HG03135 (cell line): ENCODE data around the gene AKR1B15.

ENCODE experiments used
- ATAC-seq: cut with Tn5 transposase; IDR thresholded peaks from one replicate; pipeline ENCODE4 v1.9.1; 2021; ENCODE audit warnings: mild to moderate bottlenecking, moderate library complexity; ENCODE audit not compliant: unreplicated experiment

Gene AKR1B15

DNA sequence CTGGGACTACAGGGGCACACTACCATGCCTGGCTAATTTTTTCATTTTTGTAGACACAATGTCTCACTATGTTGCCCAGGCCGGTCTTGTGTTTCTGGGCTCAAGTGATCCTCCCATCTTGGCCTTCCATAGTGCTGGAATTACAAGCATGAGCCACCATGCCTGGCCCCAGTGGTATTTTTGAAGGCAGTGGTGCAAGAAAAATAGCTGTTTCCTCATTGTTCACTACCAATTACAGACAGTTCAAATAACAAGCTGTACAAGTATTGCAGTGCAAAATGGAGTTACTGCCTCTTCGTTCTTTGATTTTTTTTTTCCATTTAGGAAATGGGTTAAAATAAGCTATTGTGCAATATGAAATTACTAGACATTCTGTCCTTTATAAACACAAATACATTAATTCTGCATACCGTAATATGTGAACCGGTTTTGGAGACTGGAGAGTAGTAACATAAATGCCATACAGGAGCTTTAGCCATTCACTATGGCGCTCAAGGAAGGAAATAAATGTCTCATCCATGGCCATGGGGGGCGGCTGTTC, 62.8 kb downstream of the AKR1B15 start:
- no peak for ATAC-seq

DNA sequence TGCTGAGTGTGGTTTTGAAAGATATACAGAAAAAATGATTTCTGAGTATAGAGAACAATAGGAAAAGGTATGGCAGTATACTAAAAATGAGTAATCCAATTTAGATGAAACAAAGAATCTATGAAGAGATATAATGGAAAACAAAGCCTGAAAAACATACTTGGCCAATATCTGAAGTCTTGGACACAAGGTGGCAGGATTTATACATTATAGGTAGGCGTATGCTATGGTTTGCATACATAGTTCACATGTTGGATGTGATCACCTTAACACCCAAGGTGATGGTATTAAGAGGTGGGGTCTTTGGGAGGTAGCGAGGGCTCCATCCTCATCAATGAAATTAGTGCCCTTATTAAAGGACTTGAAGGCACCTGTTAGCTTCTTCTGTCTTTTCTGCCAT, 63.3 kb downstream of the AKR1B15 start:
- ATAC-seq, result no peak

DNA sequence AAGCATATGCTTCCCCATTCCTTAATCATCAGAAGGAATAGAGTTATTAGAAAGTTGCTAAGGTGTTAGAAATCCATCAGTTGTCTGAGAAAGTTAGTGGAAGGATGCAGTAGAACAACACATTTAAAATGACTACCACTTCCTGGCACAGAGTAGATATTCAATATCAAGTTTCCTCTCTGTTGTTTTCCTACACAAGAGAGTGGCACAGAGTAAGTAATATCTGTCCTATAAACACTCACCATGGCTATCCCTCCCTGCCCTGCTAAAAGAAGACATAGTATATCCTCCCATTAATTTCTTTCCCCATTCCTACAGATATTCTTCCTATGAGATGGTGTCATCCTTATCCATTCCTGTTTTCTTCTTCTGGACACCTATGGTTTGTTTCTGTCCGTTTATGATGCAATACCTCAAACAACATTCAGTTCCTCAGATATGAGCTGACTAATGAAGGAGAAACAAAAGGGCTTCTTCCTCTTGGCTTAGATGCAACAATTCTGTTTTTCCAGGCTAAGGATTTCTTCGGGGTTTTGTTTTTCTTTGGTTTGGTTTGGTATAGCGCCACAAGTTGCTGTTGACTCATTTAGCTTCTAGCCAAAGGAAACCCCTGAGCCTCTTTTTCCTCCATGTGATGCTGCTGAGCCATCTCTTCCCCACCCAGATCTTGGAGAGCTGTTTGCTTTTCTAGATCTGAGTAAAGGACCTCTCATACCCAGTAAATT, 64.9 kb downstream of the AKR1B15 start:
- no peak for ATAC-seq

DNA sequence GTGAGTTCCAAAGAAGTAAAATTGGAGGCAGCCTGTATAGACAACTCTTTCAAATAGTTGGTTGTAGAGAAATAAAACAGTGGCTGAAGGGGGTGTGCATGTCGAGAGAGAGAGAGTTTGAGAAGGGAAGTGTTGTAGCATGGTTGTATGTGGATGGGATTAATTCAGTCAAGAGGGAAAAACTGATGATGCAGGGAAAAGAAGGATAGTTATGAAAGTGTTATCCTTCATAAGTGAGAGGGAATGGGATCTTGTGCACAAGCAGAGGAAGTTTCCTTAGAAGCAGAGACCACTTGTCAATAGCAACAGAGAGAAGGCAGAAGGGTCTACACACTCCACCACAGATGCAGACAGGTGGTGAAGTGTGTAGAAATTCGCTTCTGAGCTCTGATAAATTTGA, 67.7 kb downstream of the AKR1B15 start:
- no peak for ATAC-seq

DNA sequence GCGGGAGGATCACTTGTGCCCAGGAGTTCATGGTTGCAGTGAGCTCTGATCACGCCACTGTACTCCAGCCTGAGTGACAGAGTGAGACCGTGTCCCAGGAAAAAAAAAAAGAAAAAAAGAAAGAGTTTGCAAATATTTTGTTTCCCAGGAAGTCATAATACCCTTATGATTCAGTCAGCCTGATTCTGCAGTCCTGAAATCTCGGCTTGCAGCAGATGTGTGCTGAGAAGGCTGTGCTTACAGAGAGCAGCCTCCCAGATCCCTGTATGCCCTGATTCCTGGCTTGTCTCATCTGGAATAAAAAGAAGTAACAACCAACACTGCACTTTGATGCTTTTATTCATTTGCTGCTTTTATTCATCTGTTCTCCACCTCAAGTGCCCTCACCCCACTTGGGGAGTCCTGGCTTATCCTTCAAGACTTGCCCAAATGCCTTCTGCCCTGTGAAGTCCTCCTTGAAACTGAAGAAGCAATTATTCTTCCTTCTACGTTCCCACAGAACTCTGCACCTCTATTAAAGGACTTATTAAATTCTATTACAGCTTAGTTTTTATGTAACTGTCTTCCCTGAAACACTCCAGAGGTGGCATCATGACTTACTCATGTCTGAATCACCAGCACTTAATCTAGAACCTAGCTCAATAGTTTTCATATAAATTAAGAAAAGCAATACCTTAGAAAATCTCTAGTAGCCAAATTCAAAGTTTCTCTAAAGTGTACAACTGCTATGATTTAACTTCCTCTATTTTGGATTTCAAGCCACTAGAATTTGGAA, 70.0 kb downstream of the AKR1B15 start:
- ATAC-seq, result no peak

DNA sequence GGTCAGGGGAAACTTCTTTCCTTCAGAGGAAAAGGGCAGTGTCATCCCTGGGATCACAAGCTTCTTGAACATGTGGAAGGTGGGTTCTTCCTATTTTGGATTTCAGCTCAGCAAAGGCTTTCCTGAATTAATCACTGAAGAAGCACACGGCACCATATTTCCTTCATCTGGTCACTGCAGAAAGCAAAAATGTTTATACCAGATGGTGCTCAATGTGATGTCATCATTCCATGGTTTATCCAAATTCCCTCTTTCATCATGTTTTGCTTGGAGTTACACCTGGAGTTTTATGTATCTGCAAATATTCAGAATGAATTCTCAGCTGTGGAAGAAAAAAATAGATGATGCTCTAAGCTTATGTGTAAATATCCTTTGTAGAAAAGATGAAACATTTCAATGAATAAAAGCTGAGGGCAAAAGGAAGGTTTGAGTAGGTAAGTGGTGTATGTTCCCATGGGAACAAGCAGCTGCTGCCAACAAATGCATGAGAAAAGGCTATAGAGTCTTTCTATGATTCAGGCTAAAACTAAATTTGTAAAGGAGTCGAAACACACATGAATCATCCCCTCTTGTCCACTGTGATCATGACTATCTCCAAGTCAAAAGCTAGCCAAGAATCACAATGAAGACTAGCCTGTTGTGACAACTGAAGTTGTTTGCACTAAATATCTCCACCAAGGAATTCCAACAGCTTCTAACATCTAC, 70.9 kb downstream of the AKR1B15 start:
- ATAC-seq, result no peak

DNA sequence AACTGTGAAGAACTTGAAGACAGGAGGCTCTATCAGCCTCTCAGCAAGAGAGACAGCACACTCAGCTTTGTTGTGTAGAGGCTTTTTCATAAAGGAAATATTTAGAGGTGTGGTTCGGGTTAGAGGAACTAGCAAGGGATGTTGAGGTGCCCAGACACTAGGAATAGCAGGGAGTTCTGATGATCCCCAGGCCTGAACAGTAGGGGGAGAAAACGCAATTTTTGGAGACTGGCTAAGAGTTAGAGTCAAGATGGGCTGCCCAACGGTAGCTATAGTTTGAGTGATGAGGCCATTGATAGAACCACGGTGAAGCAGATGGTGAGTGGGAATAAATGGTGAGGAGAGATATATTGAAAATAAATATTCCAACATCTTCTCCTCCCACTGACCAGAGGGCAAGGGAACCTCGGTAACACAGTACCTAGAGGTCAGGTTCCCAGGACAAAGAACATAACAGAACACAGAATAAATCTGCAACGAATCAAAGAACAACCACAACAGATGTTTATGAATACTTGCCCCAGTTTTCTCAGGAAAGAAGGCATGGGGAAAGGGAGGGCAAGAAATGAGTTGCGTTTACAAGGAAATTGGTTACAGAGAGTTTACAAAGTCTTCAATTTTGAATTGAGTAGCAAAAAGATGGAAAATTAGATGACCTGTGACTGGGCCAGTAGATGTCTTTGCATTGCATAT, 73.5 kb downstream of the AKR1B15 start:
- ATAC-seq, result no peak

DNA sequence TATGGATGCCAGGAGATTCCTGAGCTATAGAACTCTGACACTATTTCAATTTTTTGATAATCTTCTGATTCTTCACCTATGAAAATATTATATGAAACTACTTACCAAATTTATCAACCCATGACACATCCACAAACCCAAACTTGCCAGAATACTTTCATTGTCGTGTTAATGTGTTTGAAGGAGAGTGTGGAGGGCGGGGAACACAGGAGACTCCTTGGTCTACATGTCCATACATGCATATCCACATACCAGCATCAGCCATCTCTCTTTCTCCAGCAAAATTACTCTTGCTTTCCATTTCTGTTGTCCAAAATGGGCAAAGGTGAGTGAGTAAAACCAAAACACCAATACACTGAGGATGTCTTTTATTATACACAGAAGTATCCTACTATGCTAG, 74.3 kb downstream of the AKR1B15 start:
- no peak for ATAC-seq

DNA sequence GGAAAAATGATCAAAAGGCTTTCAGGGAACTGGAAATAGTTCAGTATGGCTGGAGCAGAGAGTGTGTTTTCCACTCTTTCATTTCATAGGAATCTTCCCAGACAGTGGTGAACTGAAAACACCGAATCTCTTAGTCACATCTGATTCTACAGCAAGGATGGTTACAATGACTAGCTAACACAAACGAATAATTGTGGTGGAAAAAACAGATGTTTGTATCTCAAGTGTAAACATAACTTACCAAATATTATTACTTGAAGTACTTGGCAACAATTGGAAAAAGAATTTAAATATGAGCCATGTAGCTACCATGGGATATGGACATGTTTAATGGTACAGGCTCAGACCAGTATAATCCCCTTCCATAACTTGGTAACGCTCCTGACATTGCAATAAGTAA, 76.6 kb downstream of the AKR1B15 start:
- no peak for ATAC-seq

DNA sequence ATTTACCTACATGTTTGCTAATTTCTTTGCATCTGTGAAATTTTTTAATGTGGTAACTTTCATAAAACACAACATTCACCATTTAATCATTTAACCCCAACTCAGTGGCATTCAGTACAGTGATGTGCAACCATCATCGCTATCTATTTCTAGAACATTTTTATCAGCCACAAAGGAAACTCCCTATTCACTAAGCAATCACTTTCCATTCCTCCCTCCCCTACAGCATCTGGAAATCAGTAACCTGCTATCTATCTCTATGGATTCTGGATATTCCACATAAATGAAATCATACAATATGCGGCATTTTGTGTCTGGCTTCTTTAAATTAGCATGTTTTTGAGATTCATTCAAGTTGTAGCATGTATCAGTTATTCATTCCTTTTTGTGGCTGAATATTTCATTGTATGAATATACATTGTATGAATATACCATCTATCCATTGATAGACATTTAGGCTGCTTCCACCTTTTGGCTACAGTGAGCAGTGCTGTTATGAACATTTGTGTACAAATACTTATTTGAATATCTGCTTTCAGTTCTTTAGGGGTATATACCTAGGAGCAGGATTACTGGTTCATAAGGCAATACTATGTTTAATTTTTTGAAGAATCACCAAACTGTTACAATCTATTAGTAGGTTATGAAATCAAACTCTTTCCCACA, 78.3 kb downstream of the AKR1B15 start:
- ATAC-seq, result no peak

DNA sequence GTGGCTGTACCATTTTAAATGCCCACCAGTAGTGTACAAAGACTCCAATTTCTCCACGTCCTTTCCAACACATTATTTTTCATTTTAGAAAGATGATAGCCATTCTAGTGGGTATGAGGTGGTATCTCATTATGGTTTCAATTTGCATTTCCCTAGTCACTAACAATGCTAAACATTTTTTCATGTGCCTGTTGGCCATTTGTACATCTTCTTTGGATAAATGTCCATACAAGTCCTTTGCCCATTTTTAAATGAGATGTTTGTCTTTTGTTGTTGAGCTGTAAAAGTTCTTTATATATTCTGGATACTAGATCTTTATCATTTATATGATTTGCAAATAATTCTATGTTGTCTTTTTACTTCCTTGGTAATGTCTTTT, 78.9 kb downstream of the AKR1B15 start:
- no peak for ATAC-seq

DNA sequence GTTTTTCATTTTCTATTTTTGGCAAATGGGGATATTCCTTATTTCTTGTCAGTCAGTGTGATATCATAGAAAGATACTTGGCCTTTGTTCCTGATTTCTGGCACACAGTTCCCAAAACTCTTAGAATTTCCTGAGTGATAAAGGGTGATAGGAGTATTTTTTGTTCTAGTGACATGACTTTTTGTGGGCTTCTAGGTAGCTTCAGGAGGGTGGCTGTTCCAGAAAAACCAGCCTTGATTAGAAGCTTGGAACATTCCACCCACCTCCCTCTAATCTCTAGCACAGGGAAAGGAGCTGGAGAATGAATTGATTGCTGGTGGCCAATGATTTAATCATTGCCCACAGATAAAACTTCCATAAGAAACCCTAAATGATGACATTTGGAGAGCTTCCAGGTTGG, 80.5 kb downstream of the AKR1B15 start:
- no peak for ATAC-seq
